ENCODE measurements around the gene CFAP58. TPM values are rescaled to one million over a fixed set of nuclear protein-coding genes. Genes with fewer than 3 reads are reported as not detected.

CFAP58 gene
- total RNA-seq, 1 donor from 2014 or later, result 1.1 TPM

DNA sequence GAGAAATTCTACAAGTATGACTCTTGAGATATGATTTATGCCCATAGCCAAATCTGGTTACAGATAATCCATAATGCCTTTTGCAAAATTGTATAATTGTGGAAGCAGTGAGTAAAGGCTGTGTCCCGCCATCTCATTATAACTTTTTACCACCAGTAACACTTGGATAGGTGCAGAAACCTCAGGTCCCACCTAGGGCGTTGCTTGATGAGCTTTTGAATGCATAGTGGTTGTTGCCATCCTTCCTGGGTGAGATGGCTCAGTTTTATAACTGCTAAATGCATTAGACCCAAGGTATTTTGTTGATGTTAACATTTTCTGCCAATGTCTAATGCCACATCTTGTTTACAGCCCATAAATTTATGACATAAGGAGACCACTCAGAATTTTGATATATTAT lies 42.9 kb downstream of the CFAP58 start:
- TF ChIP-seq CTCF (IDR thresholded peaks at IDR 0.05), result no peak
- no peaks in the 10 kb centered on the region for H3K36me3 ChIP-seq
- no peaks in the 10 kb centered on the region for H3K4me1 ChIP-seq
- DNase-seq, result no peak
- ATAC-seq, result no peak
- H3K4me3 ChIP-seq, result no peak overlapping the region
- no peaks in the 10 kb centered on the region for H3K9me3 ChIP-seq
- intact Hi-C loops (cut with DNase I), result no loop called here
- no peaks in the 10 kb centered on the region for H3K27me3 ChIP-seq (ENCODE audit: low read depth)
- no peak overlapping the region for H3K27ac ChIP-seq

DNA sequence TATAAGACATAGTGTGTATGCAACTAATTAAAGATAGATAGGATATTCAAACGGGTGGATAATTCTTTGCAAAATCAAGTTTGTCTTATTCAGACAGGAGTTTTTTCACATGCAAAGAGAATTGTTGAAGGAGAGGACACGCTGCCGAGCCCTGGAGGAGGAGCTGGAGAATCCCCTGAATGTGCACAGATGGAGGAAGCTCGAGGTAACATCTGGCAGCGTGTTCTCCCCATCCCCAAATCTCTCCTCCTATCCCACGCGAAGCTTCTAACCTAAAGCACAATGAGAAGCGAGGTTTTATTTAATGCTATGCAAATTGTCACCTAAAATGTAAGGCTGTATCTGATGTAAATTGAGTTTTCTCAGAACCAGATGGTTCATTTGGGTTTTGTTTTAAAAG lies 50.0 kb downstream of the CFAP58 start:
- Histone ChIP-seq H3K27ac (no peak overlapping the region), H3K9me3 (no peaks in the 10 kb centered on the region), H3K36me3 (no peaks in the 10 kb centered on the region), H3K4me3 (no peak overlapping the region), H3K4me1 (no peaks in the 10 kb centered on the region), H3K27me3 (ENCODE audit: low read depth) (no peaks in the 10 kb centered on the region)
- no peak for ATAC-seq
- DNase-seq, result no peak
- no peak for TF ChIP-seq CTCF (IDR thresholded peaks at IDR 0.05)
- intact Hi-C loops (cut with DNase I), result no loop called here

- Histone ChIP-seq H3K4me1 (no peaks in the 10 kb centered on the region), H3K9me3 (no peaks in the 10 kb centered on the region), H3K27me3 (ENCODE audit: low read depth) (no peaks in the 10 kb centered on the region), H3K36me3 (no peaks in the 10 kb centered on the region), H3K27ac (no peak overlapping the region), H3K4me3 (no peak overlapping the region)
- intact Hi-C loops (cut with DNase I), result no loop called here
- DNase-seq, result no peak
- peak; percentile 43 for TF ChIP-seq CTCF (IDR thresholded peaks at IDR 0.05)
- no peak for ATAC-seq
Observed at GRCh38 chr10:104406715-104407650, 53.4 kb downstream of the CFAP58 start.

DNA sequence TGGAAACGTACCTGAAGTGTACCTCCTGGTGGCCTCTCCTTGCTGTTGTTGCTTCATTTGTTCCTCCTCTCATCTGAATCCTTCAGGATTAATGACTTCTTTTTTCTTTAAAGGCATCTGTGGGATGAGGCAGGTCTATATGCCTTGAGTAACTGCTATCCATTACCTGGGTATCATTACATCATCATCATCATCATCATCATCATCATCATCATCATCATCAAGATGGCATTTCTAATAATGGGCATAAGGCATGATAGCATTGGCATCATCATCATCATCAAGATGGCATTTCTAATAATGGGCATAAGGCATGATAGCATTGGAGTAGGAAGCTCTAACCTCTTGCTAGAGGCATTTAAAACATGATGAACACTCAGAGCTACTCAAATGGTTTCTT lies 59.9 kb downstream of the CFAP58 start:
- DNase-seq, result no peak
- intact Hi-C loops (cut with DNase I), result no loop called here
- no peaks in the 10 kb centered on the region for H3K4me1 ChIP-seq
- no peaks in the 10 kb centered on the region for H3K27me3 ChIP-seq (ENCODE audit: low read depth)
- no peak overlapping the region for H3K27ac ChIP-seq
- no peak for ATAC-seq
- TF ChIP-seq CTCF (IDR thresholded peaks at IDR 0.05), result no peak
- H3K4me3 ChIP-seq, result no peak overlapping the region
- H3K9me3 ChIP-seq, result no peaks in the 10 kb centered on the region
- H3K36me3 ChIP-seq, result no peaks in the 10 kb centered on the region

DNA sequence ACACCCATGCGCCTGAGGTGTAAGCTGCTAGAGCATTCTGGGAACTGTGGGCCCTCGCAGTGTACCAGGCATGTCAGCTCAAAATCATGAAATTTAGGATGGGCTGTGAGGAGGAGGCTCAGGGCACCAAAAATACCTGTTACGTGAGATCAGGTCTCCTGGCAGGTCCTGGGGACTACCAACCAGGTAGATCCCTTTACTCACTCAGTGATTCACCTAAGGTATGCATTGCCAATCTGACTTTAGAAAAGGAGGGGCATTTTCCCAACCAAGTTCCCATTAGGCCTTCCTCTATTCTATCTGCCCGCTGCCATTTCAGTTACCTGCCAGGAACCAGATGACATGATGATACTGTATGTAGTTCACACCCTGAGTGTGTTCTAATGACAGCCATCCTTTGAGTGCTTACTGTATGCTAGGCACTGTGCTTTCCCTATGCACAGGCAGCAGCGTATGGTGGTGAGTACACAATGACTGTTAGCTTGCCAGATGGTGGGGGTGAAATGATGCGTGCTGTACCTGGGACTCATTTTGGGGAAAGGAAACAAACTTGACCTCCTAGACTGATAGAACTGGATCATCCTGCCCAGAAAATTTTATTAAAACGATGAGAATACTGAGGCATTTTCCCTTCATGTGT lies 62.0 kb downstream of the CFAP58 start:
- ATAC-seq, result no peak

More for the DNA sequence above, 62.0 kb downstream of the CFAP58 start:
- TF ChIP-seq CTCF (IDR thresholded peaks at IDR 0.05), result no peak
- no peak for DNase-seq
- H3K4me3 ChIP-seq, result no peak overlapping the region
- intact Hi-C loops (cut with DNase I), result no loop called here
- no peaks in the 10 kb centered on the region for H3K9me3 ChIP-seq
- H3K36me3 ChIP-seq, result no peaks in the 10 kb centered on the region
- H3K4me1 ChIP-seq, result no peaks in the 10 kb centered on the region
- H3K27ac ChIP-seq, result no peak overlapping the region
- no peaks in the 10 kb centered on the region for H3K27me3 ChIP-seq (ENCODE audit: low read depth)

All from lower lobe of right lung (tissue), 2 donors.